ENCODE measurements around the gene DRAXIN. TPM values are rescaled to one million over a fixed set of nuclear protein-coding genes. Genes with fewer than 3 reads are reported as not detected.

DRAXIN gene
- total RNA-seq, 1 donor from 2014 or later: 0.05 TPM

GRCh38 chr1:11653101-11653860 is 38.2 kb upstream of the DRAXIN start:
- TF ChIP-seq, protein P1, sequence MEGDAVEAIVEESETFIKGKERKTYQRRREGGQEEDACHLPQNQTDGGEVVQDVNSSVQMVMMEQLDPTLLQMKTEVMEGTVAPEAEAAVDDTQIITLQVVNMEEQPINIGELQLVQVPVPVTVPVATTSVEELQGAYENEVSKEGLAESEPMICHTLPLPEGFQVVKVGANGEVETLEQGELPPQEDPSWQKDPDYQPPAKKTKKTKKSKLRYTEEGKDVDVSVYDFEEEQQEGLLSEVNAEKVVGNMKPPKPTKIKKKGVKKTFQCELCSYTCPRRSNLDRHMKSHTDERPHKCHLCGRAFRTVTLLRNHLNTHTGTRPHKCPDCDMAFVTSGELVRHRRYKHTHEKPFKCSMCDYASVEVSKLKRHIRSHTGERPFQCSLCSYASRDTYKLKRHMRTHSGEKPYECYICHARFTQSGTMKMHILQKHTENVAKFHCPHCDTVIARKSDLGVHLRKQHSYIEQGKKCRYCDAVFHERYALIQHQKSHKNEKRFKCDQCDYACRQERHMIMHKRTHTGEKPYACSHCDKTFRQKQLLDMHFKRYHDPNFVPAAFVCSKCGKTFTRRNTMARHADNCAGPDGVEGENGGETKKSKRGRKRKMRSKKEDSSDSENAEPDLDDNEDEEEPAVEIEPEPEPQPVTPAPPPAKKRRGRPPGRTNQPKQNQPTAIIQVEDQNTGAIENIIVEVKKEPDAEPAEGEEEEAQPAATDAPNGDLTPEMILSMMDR (IDR thresholded peaks at IDR 0.05; ENCODE audit: borderline replicate concordance): no peak
- no peak for DNase-seq
- Histone ChIP-seq H3K9me3 (replicated peaks) (no peaks in the 10 kb centered on the region), H3K27me3 (ENCODE audit: low read depth) (peaks cover 41% of the 10 kb centered on the region), H3K4me3 (peak overlapping the region; percentile 73), H3K36me3 (peaks cover 10% of the 10 kb centered on the region), H3K4me1 (peaks cover 47% of the 10 kb centered on the region), H3K27ac (replicated peaks) (no peak overlapping the region)
- intact Hi-C loops (cut with micrococcal nuclease): loop anchor here (10.0 kb wide), 1 partner anchor 72 kb away; no protein-coding TSS in a partner anchor

- peak overlapping the region; percentile 73 for H3K4me3 ChIP-seq
- H3K36me3 ChIP-seq: peaks cover 12% of the 10 kb centered on the region
- H3K27me3 ChIP-seq (ENCODE audit: low read depth): peaks cover 36% of the 10 kb centered on the region
- TF ChIP-seq, protein P1 (IDR thresholded peaks at IDR 0.05; ENCODE audit: borderline replicate concordance): no peak
- intact Hi-C loops (cut with micrococcal nuclease): loop anchor here (10.0 kb wide), 1 partner anchor 71 kb away; no protein-coding TSS in a partner anchor
- H3K9me3 ChIP-seq (replicated peaks): no peaks in the 10 kb centered on the region
- no peak for DNase-seq
- peak overlapping the region; percentile 44 for H3K27ac ChIP-seq (replicated peaks)
- peaks cover 41% of the 10 kb centered on the region for H3K4me1 ChIP-seq
These were observed 37.7 kb upstream of the DRAXIN start for GRCh38 chr1:11653861-11654136.

DNA sequence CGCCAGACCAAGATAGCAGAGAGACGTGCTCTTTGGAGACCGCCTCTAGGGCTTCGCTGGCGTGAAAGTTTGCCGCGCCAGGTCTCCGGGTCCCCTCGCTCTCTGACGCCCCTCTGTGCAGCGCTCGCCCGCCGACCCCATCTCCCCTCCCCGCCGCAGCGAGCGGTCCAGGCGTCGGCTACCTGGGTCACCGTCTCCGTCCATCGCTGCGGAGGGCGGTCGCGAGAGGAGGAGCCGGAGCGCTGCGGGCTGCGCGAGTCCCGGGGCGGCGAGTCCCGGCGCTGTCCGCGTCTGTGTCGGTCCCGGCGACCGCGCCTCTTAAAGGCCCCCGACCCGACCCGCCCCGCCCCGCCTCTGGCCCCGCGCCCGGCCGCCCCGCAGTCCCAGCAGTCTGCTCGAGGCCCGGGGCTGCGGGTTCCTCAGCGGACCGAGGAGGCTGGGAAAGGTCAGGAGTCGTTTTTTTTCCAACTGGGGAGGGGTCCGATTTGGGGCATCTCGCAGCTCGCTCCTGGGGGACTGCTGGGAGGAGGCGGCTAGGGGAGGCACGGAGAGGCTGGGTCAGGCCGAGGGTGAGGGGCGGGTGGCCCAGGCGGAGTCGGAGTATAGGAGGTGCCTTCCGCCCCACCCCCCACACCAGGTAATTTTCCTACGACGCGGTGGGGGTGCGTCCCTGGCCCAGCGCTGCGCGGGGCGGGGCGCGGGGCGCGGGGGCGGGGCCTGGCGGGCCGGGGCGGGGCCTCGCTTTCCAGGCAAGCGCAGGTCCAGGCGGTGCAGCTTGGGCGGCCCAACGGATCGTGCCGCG is 37.2 kb upstream of the DRAXIN start, which contains the start of the genes FBXO2 and FBXO44:
Gene FBXO2, minus strand, starts transcription at position 293 of the 802 bp plus-strand sequence. Its CDS starts 89 bp downstream, at position 204.
Gene FBXO44, plus strand, starts transcription at position 741 of the 802 bp plus-strand sequence. CDS start 959 bp downstream, outside the sequence.
- H3K4me3 ChIP-seq: peak within 1 kb of the TSS; percentile 73
- H3K36me3 ChIP-seq: peaks cover 16% of the 10 kb centered on the region
- peak; percentile 58 for DNase-seq
- intact Hi-C loops (cut with micrococcal nuclease): loop anchor here (10.0 kb wide), 1 partner anchor 70 kb away; no protein-coding TSS in a partner anchor
- peak within 1 kb of the TSS; percentile 44 for H3K27ac ChIP-seq (replicated peaks)
- peaks cover 36% of the 10 kb centered on the region for H3K4me1 ChIP-seq
- H3K27me3 ChIP-seq (ENCODE audit: low read depth): peaks cover 31% of the 10 kb centered on the region
- TF ChIP-seq, protein P1 (IDR thresholded peaks at IDR 0.05; ENCODE audit: borderline replicate concordance): no peak
- no peaks in the 10 kb centered on the region for H3K9me3 ChIP-seq (replicated peaks)

- peaks cover 28% of the 10 kb centered on the region for H3K4me1 ChIP-seq
- H3K36me3 ChIP-seq: peaks cover 24% of the 10 kb centered on the region
- H3K4me3 ChIP-seq: peak overlapping the region; percentile 73
- intact Hi-C loops (cut with micrococcal nuclease): loop anchor here (10.0 kb wide), 1 partner anchor 70 kb away; no protein-coding TSS in a partner anchor
- H3K27ac ChIP-seq (replicated peaks): no peak overlapping the region
- TF ChIP-seq, protein P1 (IDR thresholded peaks at IDR 0.05; ENCODE audit: borderline replicate concordance): no peak
- no peak for DNase-seq
- H3K9me3 ChIP-seq (replicated peaks): no peaks in the 10 kb centered on the region
- H3K27me3 ChIP-seq (ENCODE audit: low read depth): peaks cover 23% of the 10 kb centered on the region
These were observed 36.3 kb upstream of the DRAXIN start for GRCh38 chr1:11654939-11655808.
